Activated CD4-positive, alpha-beta T cell treated with anti-CD3 and anti-CD28 coated beads, Interleukin-2, amount 10 ng/mL, durations not matched to agents 24 days and 14 days (primary cell): ENCODE results near the gene RCSD1. TPM values are rescaled to one million over a fixed set of nuclear protein-coding genes. Genes with fewer than 3 reads are reported as not detected.

ENCODE experiments used
- DNase-seq: peaks from one replicate; pipeline ENCODE4 v3.0.0; 2022
- H3K27ac Mint-ChIP-seq: one replicate; pipeline ENCODE4 v1.8.0; 2022; ENCODE audit warnings: mild to moderate bottlenecking, mixed read lengths
- H3K27me3 Mint-ChIP-seq: one replicate; pipeline ENCODE4 v1.8.0; 2022; ENCODE audit warnings: mixed read lengths
- H3K36me3 Mint-ChIP-seq: one replicate; pipeline ENCODE4 v1.8.0; 2022; ENCODE audit warnings: low read depth, mild to moderate bottlenecking, mixed read lengths
- H3K4me1 Mint-ChIP-seq: one replicate; pipeline ENCODE4 v1.8.0; 2021; ENCODE audit warnings: mixed read lengths
- H3K4me3 Mint-ChIP-seq: one replicate; pipeline ENCODE4 v1.8.0; 2022; ENCODE audit warnings: mild to moderate bottlenecking, moderate library complexity, mixed read lengths
- H3K9me3 Mint-ChIP-seq: one replicate; pipeline ENCODE4 v1.8.0; 2021; ENCODE audit warnings: mixed read lengths
- intact Hi-C: fragments of 100-400 bp; cut with micrococcal nuclease; formaldehyde crosslinking; loops from one replicate; pipeline ENCODE4 v1.15.1; 2023
- total RNA-seq: library from RNA; stranded (reverse); gene quantifications from 2 replicates; pipeline ENCODE4 v1.2.3, GENCODE V29; 2022

RCSD1 gene
- total RNA-seq, 1 donor from 2014 or later, result 81.0 TPM

- no peaks in the 10 kb centered on the region for H3K9me3 Mint-ChIP-seq
- peak overlapping the region; percentile 8 for H3K4me3 Mint-ChIP-seq
- H3K27ac Mint-ChIP-seq, result peak overlapping the region; percentile 71
- DNase-seq, result no peak
- H3K4me1 Mint-ChIP-seq, result peaks cover 66% of the 10 kb centered on the region
- intact Hi-C loops, result no loop called here
- no peaks in the 10 kb centered on the region for H3K27me3 Mint-ChIP-seq
- H3K36me3 Mint-ChIP-seq, result peaks cover 64% of the 10 kb centered on the region
Observed at GRCh38 chr1:167641786-167642500, 11.9 kb downstream of the RCSD1 start.

GRCh38 chr1:167642501-167642826, 12.4 kb downstream of the RCSD1 start:
- H3K27ac Mint-ChIP-seq, result peak overlapping the region; percentile 71
- peaks cover 62% of the 10 kb centered on the region for H3K4me1 Mint-ChIP-seq
- no peak for DNase-seq
- H3K4me3 Mint-ChIP-seq, result no peak overlapping the region
- H3K27me3 Mint-ChIP-seq, result no peaks in the 10 kb centered on the region
- intact Hi-C loops, result no loop called here
- H3K36me3 Mint-ChIP-seq, result peaks cover 61% of the 10 kb centered on the region
- no peaks in the 10 kb centered on the region for H3K9me3 Mint-ChIP-seq

GRCh38 chr1:167643441-167643840, 13.4 kb downstream of the RCSD1 start:
- no peak for DNase-seq
- H3K36me3 Mint-ChIP-seq, result peaks cover 60% of the 10 kb centered on the region
- H3K4me1 Mint-ChIP-seq, result peaks cover 56% of the 10 kb centered on the region
- H3K27me3 Mint-ChIP-seq, result no peaks in the 10 kb centered on the region
- H3K4me3 Mint-ChIP-seq, result no peak overlapping the region
- no peaks in the 10 kb centered on the region for H3K9me3 Mint-ChIP-seq
- peak overlapping the region; percentile 78 for H3K27ac Mint-ChIP-seq
- intact Hi-C loops, result no loop called here

GRCh38 chr1:167644551-167644950, 14.5 kb downstream of the RCSD1 start:
- H3K4me1 Mint-ChIP-seq, result peaks cover 62% of the 10 kb centered on the region
- H3K27ac Mint-ChIP-seq, result no peak overlapping the region
- intact Hi-C loops, result no loop called here
- H3K9me3 Mint-ChIP-seq, result no peaks in the 10 kb centered on the region
- no peaks in the 10 kb centered on the region for H3K27me3 Mint-ChIP-seq
- peaks cover 57% of the 10 kb centered on the region for H3K36me3 Mint-ChIP-seq
- no peak for DNase-seq
- no peak overlapping the region for H3K4me3 Mint-ChIP-seq

GRCh38 chr1:167645140-167645541, 15.1 kb downstream of the RCSD1 start:
- no peak overlapping the region for H3K4me3 Mint-ChIP-seq
- peaks cover 57% of the 10 kb centered on the region for H3K36me3 Mint-ChIP-seq
- H3K27ac Mint-ChIP-seq, result peak overlapping the region; percentile 12
- no peaks in the 10 kb centered on the region for H3K9me3 Mint-ChIP-seq
- peaks cover 68% of the 10 kb centered on the region for H3K4me1 Mint-ChIP-seq
- H3K27me3 Mint-ChIP-seq, result no peaks in the 10 kb centered on the region
- intact Hi-C loops, result no loop called here
- no peak for DNase-seq

- H3K9me3 Mint-ChIP-seq, result no peaks in the 10 kb centered on the region
- peak overlapping the region; percentile 39 for H3K27ac Mint-ChIP-seq
- peaks cover 56% of the 10 kb centered on the region for H3K36me3 Mint-ChIP-seq
- H3K27me3 Mint-ChIP-seq, result no peaks in the 10 kb centered on the region
- intact Hi-C loops, result no loop called here
- H3K4me1 Mint-ChIP-seq, result peaks cover 71% of the 10 kb centered on the region
- H3K4me3 Mint-ChIP-seq, result no peak overlapping the region
- no peak for DNase-seq
Observed at GRCh38 chr1:167645625-167646414, 15.8 kb downstream of the RCSD1 start.

GRCh38 chr1:167648252-167648849, 18.3 kb downstream of the RCSD1 start:
- Mint-ChIP-seq H3K36me3 (peaks cover 41% of the 10 kb centered on the region), H3K27me3 (no peaks in the 10 kb centered on the region), H3K4me3 (peak overlapping the region; percentile 9), H3K27ac (peak overlapping the region; percentile 39), H3K9me3 (no peaks in the 10 kb centered on the region), H3K4me1 (peaks cover 67% of the 10 kb centered on the region)
- intact Hi-C loops, result no loop called here
- DNase-seq, result no peak

- Mint-ChIP-seq H3K36me3 (peaks cover 43% of the 10 kb centered on the region), H3K9me3 (no peaks in the 10 kb centered on the region), H3K27me3 (no peaks in the 10 kb centered on the region), H3K27ac (peak overlapping the region; percentile 79), H3K4me3 (peak overlapping the region; percentile 16), H3K4me1 (peaks cover 67% of the 10 kb centered on the region)
- no peak for DNase-seq
- intact Hi-C loops, result no loop called here
Observed at GRCh38 chr1:167648978-167649744, 19.1 kb downstream of the RCSD1 start.

GRCh38 chr1:167650269-167651160, 20.5 kb downstream of the RCSD1 start:
- intact Hi-C loops, result loop anchor here (2.0 kb wide), 1 partner anchor 20 kb away; the partner anchor contains the start of gene RCSD1
- Mint-ChIP-seq H3K4me1 (peaks cover 64% of the 10 kb centered on the region), H3K27me3 (no peaks in the 10 kb centered on the region), H3K4me3 (peak overlapping the region; percentile 31), H3K36me3 (peaks cover 43% of the 10 kb centered on the region), H3K9me3 (no peaks in the 10 kb centered on the region), H3K27ac (peak overlapping the region; percentile 79)
- peak; percentile 63 for DNase-seq

- Mint-ChIP-seq H3K27ac (peak overlapping the region; percentile 65), H3K9me3 (no peaks in the 10 kb centered on the region), H3K4me1 (peaks cover 58% of the 10 kb centered on the region), H3K36me3 (peaks cover 38% of the 10 kb centered on the region), H3K4me3 (no peak overlapping the region), H3K27me3 (no peaks in the 10 kb centered on the region)
- DNase-seq, result no peak
- intact Hi-C loops, result loop anchor here (2.0 kb wide), 1 partner anchor 20 kb away; the partner anchor contains the start of gene RCSD1
Observed at GRCh38 chr1:167651161-167651693, 21.2 kb downstream of the RCSD1 start.

- intact Hi-C loops, result no loop called here
- no peak overlapping the region for H3K4me3 Mint-ChIP-seq
- peaks cover 60% of the 10 kb centered on the region for H3K4me1 Mint-ChIP-seq
- H3K9me3 Mint-ChIP-seq, result no peaks in the 10 kb centered on the region
- DNase-seq, result no peak
- H3K27ac Mint-ChIP-seq, result no peak overlapping the region
- H3K27me3 Mint-ChIP-seq, result no peaks in the 10 kb centered on the region
- peaks cover 50% of the 10 kb centered on the region for H3K36me3 Mint-ChIP-seq
Observed at GRCh38 chr1:167654975-167655575, 25.0 kb downstream of the RCSD1 start.

GRCh38 chr1:167656657-167657056, 26.6 kb downstream of the RCSD1 start:
- Mint-ChIP-seq H3K4me3 (no peak overlapping the region), H3K4me1 (peaks cover 48% of the 10 kb centered on the region), H3K36me3 (peaks cover 49% of the 10 kb centered on the region), H3K27ac (no peak overlapping the region), H3K27me3 (no peaks in the 10 kb centered on the region), H3K9me3 (no peaks in the 10 kb centered on the region)
- no peak for DNase-seq
- intact Hi-C loops, result no loop called here
